Activated CD4-positive, CD25-positive, alpha-beta regulatory T cell treated with anti-CD3 and anti-CD28 coated beads, Interleukin-2, amount 50 U/mL, for 24 hours (primary cell): ENCODE results near the gene TANK.
"Not testable (repeated sequence)": the region's sequence is repeated elsewhere in the genome, so short reads cannot be mapped to it uniquely, and the experiment has no call there.

Experiments used
- ATAC-seq, 2 donors: fragments of 150-1000 bp; cut with Tn5 transposase; one replicate each; pipeline ENCODE4 v1.10.0; 2021; ENCODE audit warnings: mild to moderate bottlenecking in 1 of 2, moderate library complexity in 1 of 2

The TANK gene

DNA sequence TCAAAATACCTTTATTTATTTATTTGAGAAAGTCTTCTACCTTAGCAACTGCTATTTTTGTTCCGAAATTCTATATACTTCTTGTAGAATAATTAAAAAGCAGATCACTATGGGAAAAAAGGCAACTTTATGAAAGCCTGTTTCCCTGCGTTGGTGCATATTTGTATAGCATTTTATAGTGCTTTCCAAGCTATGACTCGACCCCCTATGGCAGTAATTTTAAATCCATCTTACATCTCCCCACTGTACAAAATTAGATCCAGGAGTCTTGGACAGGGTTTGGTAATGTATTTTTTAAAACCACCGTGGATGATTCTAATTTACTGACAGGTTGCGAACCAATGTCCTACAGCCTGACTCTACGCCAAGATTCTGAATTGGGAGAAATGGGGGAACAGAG is 10.1 kb downstream of the TANK start:
- no peak for ATAC-seq

GRCh38 chr2:161170958-161171932 is 11.0 kb downstream of the TANK start:
- no peak for ATAC-seq

GRCh38 chr2:161172901-161173540 is 12.8 kb downstream of the TANK start:
- ATAC-seq = peak; percentile 87 to 88

GRCh38 chr2:161173541-161174194 is 13.4 kb downstream of the TANK start:
- ATAC-seq = no peak

DNA sequence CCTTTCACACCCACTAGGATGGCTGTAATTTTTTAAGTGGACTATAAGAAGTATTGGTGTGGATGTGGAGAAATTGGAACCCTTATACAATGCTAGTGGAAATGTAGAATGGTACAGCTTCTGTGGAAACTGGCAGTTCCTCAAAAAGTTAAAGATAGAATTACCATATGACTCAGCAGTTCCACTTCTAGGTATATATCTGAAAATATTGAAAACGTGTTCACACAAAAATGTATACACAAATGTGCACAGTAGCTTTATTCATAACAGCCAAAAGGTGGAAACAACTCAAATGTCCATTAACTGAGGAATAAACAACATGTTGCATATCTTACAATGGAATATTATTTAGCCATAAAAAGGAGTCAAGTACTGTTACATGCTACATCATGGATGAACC is 17.7 kb downstream of the TANK start:
- no peak for ATAC-seq

GRCh38 chr2:161178756-161179155 is 18.5 kb downstream of the TANK start:
- ATAC-seq = no peak

GRCh38 chr2:161190050-161190449 is 29.8 kb downstream of the TANK start:
- ATAC-seq = no peak

DNA sequence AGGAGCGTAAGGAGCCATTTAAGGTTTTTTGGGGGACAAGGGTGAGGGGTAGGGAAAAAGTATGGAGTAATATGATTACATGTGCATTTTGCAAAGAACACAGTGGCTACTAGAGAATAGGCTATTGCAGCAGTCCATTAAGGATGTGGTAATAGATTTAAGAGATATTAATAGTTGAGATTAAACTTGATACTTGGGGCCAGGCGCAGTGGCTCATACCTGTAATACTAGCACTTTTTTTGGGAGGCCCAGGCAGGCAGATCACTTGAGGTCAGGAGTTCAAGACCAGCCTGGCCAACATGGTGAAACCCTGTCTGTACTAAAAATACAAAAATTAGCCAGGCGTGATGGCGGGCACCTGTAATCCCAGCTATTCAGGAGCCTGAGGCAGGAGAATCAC is 35.4 kb downstream of the TANK start:
- ATAC-seq = not testable (repeated sequence)

DNA sequence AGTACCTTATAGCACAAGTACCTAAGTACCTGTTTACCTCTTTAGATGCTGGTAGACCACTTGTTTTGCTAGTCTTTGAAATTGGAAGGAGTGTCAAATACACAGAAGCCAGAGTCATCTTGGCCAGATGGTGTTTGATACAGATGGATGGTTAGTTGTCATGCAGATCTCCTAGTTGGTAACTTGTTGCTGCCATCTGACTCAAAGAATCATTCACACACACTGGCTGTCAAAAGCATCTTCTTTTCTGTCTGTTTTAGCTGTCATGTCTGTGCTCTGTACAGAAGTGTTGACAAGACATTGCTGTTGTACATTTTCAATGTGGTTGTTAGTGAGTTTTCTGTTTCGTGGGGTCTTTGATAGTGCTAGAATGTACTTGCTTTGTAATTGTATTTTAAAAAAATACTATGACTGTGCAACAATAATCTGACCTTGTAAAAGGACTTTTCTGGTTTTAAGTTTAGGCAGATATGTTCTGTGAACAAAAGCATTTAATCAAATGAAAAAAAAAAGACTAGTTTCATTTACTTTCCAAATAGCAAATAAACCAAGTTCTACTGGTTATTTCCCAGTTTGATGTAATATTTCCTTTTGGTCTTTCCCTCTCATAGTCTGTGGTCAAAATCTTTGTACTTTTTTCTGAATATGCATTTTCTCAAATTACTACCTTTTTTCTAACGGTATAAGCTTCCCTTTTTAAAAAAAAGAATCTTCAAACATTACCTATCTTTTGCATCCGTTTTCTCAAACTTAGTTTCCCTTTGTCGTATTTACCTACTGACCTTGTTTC is 39.9 kb downstream of the TANK start:
- peak; percentile 87 to 95 for ATAC-seq

DNA sequence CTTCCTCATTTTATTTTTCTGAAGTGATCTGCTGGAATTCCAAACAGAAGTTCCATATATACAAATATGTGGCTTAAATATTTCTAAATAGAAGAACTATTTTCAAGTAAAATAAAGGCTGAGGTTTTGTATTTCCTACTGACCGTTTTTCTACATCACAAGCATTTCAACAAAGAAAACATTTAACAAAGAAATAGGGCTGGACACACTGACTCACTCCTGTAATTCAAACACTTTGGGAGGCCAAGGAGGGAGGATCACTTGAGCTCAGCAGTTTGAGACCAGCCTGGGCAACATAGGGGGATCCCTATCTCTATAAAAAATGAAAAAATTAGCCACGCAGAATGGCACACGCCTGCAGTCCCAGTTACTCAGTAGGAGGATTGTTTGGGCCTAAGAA is 44.6 kb downstream of the TANK start:
- no peak for ATAC-seq

DNA sequence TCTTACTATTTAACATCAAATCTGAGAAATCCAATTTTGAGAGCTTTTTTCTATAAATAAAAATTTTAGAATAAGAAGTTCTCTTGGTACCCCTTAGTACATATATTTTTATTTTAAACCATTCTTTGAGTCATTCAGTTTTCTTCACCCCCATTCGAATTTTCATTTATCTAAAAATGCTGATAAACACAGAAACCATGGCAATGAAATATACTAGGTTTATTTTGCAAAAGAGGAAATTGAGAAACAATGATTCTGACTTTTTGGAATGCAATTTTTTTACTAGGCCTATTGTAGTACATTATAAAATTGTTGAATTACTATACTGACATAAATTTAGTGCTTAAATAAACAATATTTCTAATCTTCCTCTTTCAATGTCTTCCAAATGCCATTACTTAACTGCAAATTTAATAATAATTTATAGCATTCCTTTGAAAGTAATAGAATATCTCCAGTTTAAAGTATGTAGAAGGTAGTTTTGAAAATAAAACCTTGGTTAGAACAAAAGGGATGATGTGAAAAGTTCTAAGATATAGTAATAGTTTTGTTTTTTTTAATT is 46.3 kb downstream of the TANK start:
- no peak for ATAC-seq

- ATAC-seq = no peak
These were observed 47.7 kb downstream of the TANK start for GRCh38 chr2:161207941-161208340.

DNA sequence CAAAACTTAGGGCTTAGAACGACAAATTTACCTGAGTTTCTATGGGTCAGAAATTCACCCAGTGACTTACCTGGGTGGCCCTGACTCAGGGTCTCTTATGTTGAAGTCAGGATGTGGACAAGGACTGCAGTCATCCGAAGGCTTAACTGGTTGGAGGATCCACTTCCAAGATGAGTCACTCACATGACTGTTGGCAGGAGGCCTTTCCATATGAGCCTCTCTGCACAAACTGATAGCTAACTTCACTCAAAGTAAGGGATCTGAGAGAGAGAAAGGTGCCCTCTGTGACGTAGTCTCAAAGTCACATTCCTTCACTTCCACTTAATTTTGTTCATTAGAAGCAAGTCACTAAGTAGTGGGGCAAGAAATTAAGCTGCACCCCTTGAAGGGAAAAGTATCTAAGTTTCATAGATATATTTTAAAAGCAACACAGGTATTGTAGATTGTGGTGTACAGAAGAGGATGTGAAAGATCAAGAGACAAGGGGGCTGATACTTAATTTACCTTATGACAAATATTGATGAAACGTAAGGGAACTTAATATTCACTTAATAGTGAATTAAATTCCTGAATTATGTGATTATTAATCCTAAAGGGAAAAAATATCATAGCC is 48.4 kb downstream of the TANK start:
- ATAC-seq = no peak

- no peak for ATAC-seq
These were observed 49.7 kb downstream of the TANK start for GRCh38 chr2:161209902-161210301.

DNA sequence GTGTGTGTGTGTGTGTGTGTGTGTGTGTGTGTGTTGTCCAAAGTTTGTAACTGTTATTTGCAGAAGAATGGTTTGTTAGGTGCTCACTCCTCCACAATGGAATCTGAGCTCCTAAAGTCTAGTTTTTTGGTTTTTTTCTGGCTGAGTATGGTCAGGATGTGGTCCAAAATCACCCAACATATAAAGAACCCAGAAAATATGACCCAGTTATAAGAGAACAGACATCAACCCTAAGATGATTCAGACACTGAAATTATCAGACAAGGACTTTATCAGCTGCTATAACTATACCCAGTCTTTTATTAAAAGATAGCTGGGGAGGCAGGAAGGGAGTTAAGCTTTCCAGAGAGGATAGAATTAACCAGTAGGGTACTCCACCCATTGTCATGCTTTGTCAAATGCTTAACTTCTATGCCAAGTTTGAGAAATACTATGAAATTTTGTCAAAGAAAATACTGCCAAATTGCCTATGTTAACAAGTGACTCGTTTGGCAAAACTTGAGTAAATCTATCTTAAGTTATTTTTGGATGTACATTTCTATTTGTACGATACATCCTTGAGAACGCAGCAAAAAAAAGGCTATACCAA is 57.5 kb downstream of the TANK start:
- ATAC-seq = no peak

DNA sequence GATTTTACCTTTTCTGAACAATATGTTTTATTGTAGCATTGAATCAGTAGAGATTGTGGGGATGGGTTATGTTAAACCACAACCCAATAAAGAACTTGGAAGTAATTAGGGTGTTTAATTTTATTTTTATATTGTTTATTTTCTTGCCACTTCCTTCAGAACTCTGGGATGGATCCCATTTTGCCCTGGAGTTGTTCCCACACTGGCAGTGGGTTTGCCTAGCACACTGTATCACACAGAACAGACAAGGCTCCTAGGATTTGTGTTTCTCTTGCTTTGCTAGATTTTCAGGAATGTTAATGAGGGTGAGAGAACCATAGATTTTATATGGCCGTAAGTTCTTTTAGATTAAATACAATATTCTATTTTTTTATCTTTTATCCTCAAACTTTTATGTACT is 59.0 kb downstream of the TANK start:
- no peak for ATAC-seq

- no peak for ATAC-seq
These were observed 63.0 kb downstream of the TANK start for GRCh38 chr2:161223139-161223732.

DNA sequence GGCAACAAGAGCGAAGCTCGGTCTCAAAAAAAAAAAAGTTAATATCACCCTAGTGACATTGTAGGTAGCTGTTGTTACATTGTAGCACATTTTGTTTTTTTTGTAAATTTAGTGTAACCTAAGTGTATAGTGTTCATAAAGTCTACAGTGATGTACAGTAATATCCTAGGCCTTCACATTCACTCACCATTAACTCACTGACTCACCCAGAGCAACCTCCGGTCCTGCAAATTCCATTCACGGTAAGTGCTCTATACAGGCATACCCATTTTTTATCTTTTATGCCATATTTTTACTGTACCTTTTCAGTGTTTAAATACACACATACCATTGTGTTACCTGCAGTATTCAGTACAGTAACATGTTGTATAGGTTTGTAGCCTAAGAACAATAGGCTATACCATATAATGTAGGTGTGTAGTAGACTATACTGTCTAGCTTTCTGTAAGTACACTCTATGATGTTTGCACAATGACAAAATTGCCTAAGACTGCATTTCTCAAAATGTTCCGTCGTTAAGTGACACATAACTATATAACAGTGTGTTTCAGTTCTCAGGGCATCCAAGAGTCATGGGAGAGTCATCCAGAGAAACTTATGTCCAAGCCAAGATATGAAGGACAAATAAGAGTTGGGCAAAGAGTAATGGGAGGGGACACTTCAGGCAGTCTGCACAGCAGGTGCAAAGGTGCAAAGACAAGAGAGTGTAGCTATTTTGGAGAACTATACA is 68.4 kb downstream of the TANK start:
- ATAC-seq = no peak

DNA sequence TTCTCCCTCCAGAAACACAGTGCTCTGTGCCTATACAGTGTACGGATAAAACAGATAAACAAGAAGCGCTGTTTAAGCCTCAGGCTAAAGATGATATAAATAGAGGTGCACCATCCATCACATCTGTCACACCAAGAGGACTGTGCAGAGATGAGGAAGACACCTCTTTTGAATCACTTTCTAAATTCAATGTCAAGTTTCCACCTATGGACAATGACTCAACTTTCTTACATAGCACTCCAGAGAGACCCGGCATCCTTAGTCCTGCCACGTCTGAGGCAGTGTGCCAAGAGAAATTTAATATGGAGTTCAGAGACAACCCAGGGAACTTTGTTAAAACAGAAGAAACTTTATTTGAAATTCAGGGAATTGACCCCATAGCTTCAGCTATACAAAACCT is 70.7 kb downstream of the TANK start:
- ATAC-seq = no peak

GRCh38 chr2:161232571-161232970 is 72.3 kb downstream of the TANK start:
- no peak for ATAC-seq
